Parathyroid adenoma (tissue), 2 donors: ENCODE measurements around the gene ULK3.

Experiments
- H2AFZ ChIP-seq: fragments of 300-600 bp; sonication (generic); one replicate; pipeline ENCODE4 v1.7.0; 2017; ENCODE audit warnings: antibody characterized with exemption, mild to moderate bottlenecking
- H3K27ac ChIP-seq: fragments of 300-600 bp; sonication (generic); one replicate; pipeline ENCODE4 v1.7.0; 2017
- H3K27me3 ChIP-seq: fragments of 300-600 bp; sonication (generic); one replicate; pipeline ENCODE4 v1.7.0; 2017; ENCODE audit warnings: low read length; ENCODE audit not compliant: control insufficient read depth, insufficient read depth
- H3K36me3 ChIP-seq: fragments of 300-600 bp; sonication (generic); one replicate; pipeline ENCODE4 v1.7.0; 2017; ENCODE audit warnings: low read length; ENCODE audit not compliant: control insufficient read depth, insufficient read depth
- H3K4me1 ChIP-seq: fragments of 300-600 bp; sonication (generic); one replicate; pipeline ENCODE4 v1.7.0; 2017; ENCODE audit warnings: control low read depth
- H3K4me2 ChIP-seq: fragments of 300-600 bp; sonication (generic); one replicate; pipeline ENCODE4 v1.7.0; 2017; ENCODE audit warnings: low read length
- H3K4me3 ChIP-seq: fragments of 300-600 bp; sonication (generic); one replicate; pipeline ENCODE4 v1.7.0; 2017; ENCODE audit warnings: low read depth, low read length
- H3K79me2 ChIP-seq: fragments of 300-600 bp; sonication (generic); one replicate; pipeline ENCODE4 v1.7.0; 2017; ENCODE audit warnings: control low read depth
- H3K9ac ChIP-seq: fragments of 300-600 bp; sonication (generic); one replicate; pipeline ENCODE4 v1.7.0; 2017; ENCODE audit warnings: mild to moderate bottlenecking
- H3K9me3 ChIP-seq: fragments of 300-600 bp; sonication (generic); one replicate; pipeline ENCODE4 v1.7.0; 2017; ENCODE audit warnings: low read length; ENCODE audit not compliant: control insufficient read depth
- CTCF ChIP-seq: fragments of 300-600 bp; sonication (generic); IDR thresholded peaks from one replicate; pipeline ENCODE4 v1.7.0; 2017; ENCODE audit warnings: antibody characterized with exemption, mild to moderate bottlenecking
- donor health status: primary hyperparathyroidism.

ULK3 gene

DNA sequence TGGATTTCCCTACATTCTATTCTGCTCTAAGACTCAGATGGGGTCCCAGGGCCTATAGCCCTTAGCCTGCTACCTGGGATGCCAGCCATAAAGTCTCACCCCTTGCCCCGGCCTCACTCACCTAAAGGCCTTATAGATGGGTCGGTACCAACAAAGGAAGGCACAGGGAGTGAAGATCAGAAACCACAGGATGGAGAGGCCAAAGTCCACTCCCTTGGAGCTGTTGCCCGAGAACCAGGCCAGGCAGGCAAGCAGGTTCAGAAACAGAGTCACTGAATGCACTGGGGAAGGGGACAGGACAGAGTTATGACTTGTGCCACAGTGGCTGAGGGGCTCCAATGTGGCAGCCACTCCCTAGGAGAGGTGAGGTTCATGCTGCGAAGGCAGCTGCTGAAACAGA lies 7.4 kb upstream of the ULK3 start:
- no peak overlapping the region for H3K4me2 ChIP-seq
- H3K4me3 ChIP-seq: no peak overlapping the region
- H3K79me2 ChIP-seq: no peaks in the 10 kb centered on the region
- no peaks in the 10 kb centered on the region for H3K36me3 ChIP-seq
- TF ChIP-seq CTCF: no peak
- H2AFZ ChIP-seq: no peak overlapping the region
- no peak overlapping the region for H3K9ac ChIP-seq
- H3K4me1 ChIP-seq: peaks cover 15% of the 10 kb centered on the region
- H3K27ac ChIP-seq: peak overlapping the region; percentile 84
- H3K9me3 ChIP-seq: no peaks in the 10 kb centered on the region
- no peaks in the 10 kb centered on the region for H3K27me3 ChIP-seq

DNA sequence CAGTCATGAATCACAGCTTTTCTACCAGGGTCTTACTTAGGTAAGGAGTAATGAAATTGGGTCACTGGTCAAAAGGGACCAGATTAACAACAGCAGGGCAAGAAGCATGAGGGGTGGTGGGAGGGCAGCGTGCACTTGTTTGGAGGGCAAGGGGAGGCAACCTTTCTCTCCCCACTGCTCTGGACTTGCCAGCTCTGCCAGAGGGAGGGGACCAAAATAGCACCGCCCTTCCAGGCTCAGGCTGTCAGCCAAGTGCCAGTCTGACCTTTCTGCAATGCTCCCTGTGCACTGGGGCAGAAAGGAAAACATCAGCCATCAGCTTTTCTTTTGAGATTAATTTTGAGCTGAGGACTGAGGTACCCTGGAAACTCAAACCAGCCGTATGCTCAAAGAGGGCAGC lies 4.5 kb upstream of the ULK3 start:
- no peaks in the 10 kb centered on the region for H3K36me3 ChIP-seq
- peaks cover 20% of the 10 kb centered on the region for H3K4me1 ChIP-seq
- H3K4me3 ChIP-seq: no peak overlapping the region
- peak overlapping the region; percentile 84 for H3K27ac ChIP-seq
- TF ChIP-seq CTCF: no peak
- H3K27me3 ChIP-seq: no peaks in the 10 kb centered on the region
- H2AFZ ChIP-seq: no peak overlapping the region
- no peaks in the 10 kb centered on the region for H3K9me3 ChIP-seq
- H3K4me2 ChIP-seq: no peak overlapping the region
- H3K9ac ChIP-seq: no peak overlapping the region
- H3K79me2 ChIP-seq: no peaks in the 10 kb centered on the region

DNA sequence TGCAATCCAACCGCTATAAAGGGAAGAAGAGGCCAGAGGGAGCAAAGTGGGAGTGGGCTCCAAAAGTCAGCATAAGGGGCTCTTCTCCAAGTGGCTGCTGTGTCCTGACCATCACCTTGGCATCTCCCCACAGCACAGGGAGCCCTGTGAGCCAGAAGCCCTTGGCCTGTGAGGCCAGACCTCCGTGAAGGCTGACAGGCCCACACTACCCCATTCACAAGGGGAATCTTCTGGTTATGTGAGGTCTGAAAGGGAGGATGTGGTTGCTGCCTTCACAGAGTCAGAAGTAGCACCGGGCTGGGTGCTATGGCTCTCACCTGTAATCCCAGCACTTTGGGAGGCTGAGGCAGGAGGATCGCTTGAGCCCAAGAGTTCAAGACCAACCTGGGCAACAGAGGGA lies 2.6 kb upstream of the ULK3 start:
- H3K9ac ChIP-seq: no peak overlapping the region
- H3K4me3 ChIP-seq: no peak overlapping the region
- H3K27me3 ChIP-seq: no peaks in the 10 kb centered on the region
- TF ChIP-seq CTCF: no peak
- no peak overlapping the region for H3K4me2 ChIP-seq
- no peaks in the 10 kb centered on the region for H3K9me3 ChIP-seq
- H3K27ac ChIP-seq: peak overlapping the region; percentile 49
- H3K4me1 ChIP-seq: peaks cover 31% of the 10 kb centered on the region
- H3K36me3 ChIP-seq: no peaks in the 10 kb centered on the region
- H2AFZ ChIP-seq: no peak overlapping the region
- no peaks in the 10 kb centered on the region for H3K79me2 ChIP-seq

- Histone ChIP-seq H3K4me3 (no peak overlapping the region), H2AFZ (no peak overlapping the region), H3K36me3 (no peaks in the 10 kb centered on the region), H3K27me3 (no peaks in the 10 kb centered on the region), H3K4me2 (no peak overlapping the region), H3K9ac (no peak overlapping the region), H3K4me1 (peaks cover 31% of the 10 kb centered on the region), H3K79me2 (no peaks in the 10 kb centered on the region), H3K27ac (peak overlapping the region; percentile 49), H3K9me3 (no peaks in the 10 kb centered on the region)
- no peak for TF ChIP-seq CTCF
These were observed 2.2 kb upstream of the ULK3 start for GRCh38 chr15:74845208-74845568.

- peak overlapping the region; percentile 86 for H3K27ac ChIP-seq
- no peak overlapping the region for H3K9ac ChIP-seq
- H3K27me3 ChIP-seq: no peaks in the 10 kb centered on the region
- no peaks in the 10 kb centered on the region for H3K36me3 ChIP-seq
- H2AFZ ChIP-seq: no peak overlapping the region
- H3K79me2 ChIP-seq: no peaks in the 10 kb centered on the region
- TF ChIP-seq CTCF: no peak
- no peaks in the 10 kb centered on the region for H3K9me3 ChIP-seq
- H3K4me3 ChIP-seq: no peak overlapping the region
- H3K4me2 ChIP-seq: no peak overlapping the region
- peaks cover 29% of the 10 kb centered on the region for H3K4me1 ChIP-seq
These were observed 1.6 kb upstream of the ULK3 start for GRCh38 chr15:74844319-74845207.
